ENCODE measurements around the gene MUCL3.
"Not testable (repeated sequence)": the region's sequence is repeated elsewhere in the genome, so short reads cannot be mapped to it uniquely, and the experiment has no call there.

Gene MUCL3

GRCh38 chr6:30939473-30939872, 1.3 kb upstream of the MUCL3 start:
- H3K4me3 ChIP-seq (ENCODE audit: low read depth, low read length): no peak overlapping the region

- no peak overlapping the region for H3K4me3 ChIP-seq (ENCODE audit: low read depth, low read length)
Measured at GRCh38 chr6:30942338-30943060, 1.7 kb downstream of the MUCL3 start.

GRCh38 chr6:30944051-30944450, 3.3 kb downstream of the MUCL3 start:
- no peak overlapping the region for H3K4me3 ChIP-seq (ENCODE audit: low read depth, low read length)

GRCh38 chr6:30945281-30945680, 4.5 kb downstream of the MUCL3 start:
- no peak overlapping the region for H3K4me3 ChIP-seq (ENCODE audit: low read depth, low read length)

- H3K4me3 ChIP-seq (ENCODE audit: low read depth, low read length): no peak overlapping the region
Measured at GRCh38 chr6:30947231-30947630, 6.5 kb downstream of the MUCL3 start.

- no peak overlapping the region for H3K4me3 ChIP-seq (ENCODE audit: low read depth, low read length)
Measured at GRCh38 chr6:30948811-30949210, 8.0 kb downstream of the MUCL3 start.

GRCh38 chr6:30951907-30952469, 11.2 kb downstream of the MUCL3 start:
- H3K4me3 ChIP-seq (ENCODE audit: low read depth, low read length): no peak overlapping the region

GRCh38 chr6:30954631-30955366, 14.0 kb downstream of the MUCL3 start:
- H3K4me3 ChIP-seq (ENCODE audit: low read depth, low read length): peak overlapping the region; percentile 41

GRCh38 chr6:30955367-30956042, 14.7 kb downstream of the MUCL3 start:
- peak overlapping the region; percentile 41 for H3K4me3 ChIP-seq (ENCODE audit: low read depth, low read length)

- no peak overlapping the region for H3K4me3 ChIP-seq (ENCODE audit: low read depth, low read length)
Measured at GRCh38 chr6:30957716-30958115, 16.9 kb downstream of the MUCL3 start.

GRCh38 chr6:30960907-30961673, 20.3 kb downstream of the MUCL3 start:
- no peak overlapping the region for H3K4me3 ChIP-seq (ENCODE audit: low read depth, low read length)

GRCh38 chr6:30962716-30963115, 21.9 kb downstream of the MUCL3 start:
- no peak overlapping the region for H3K4me3 ChIP-seq (ENCODE audit: low read depth, low read length)

GRCh38 chr6:30963641-30964040, 22.9 kb downstream of the MUCL3 start:
- H3K4me3 ChIP-seq (ENCODE audit: low read depth, low read length): no peak overlapping the region

- no peak overlapping the region for H3K4me3 ChIP-seq (ENCODE audit: low read depth, low read length)
Measured at GRCh38 chr6:30964075-30964474, 23.3 kb downstream of the MUCL3 start.

GRCh38 chr6:30965140-30965601, 24.4 kb downstream of the MUCL3 start:
- H3K4me3 ChIP-seq (ENCODE audit: low read depth, low read length): no peak overlapping the region

GRCh38 chr6:30966154-30966553, 25.4 kb downstream of the MUCL3 start:
- no peak overlapping the region for H3K4me3 ChIP-seq (ENCODE audit: low read depth, low read length)

GRCh38 chr6:30969171-30969570, 28.4 kb downstream of the MUCL3 start:
- not testable (repeated sequence) for H3K4me3 ChIP-seq (ENCODE audit: low read depth, low read length)

- no peak overlapping the region for H3K4me3 ChIP-seq (ENCODE audit: low read depth, low read length)
Measured at GRCh38 chr6:30970946-30971345, 30.2 kb downstream of the MUCL3 start.

GRCh38 chr6:30972816-30973215, 32.0 kb downstream of the MUCL3 start:
- H3K4me3 ChIP-seq (ENCODE audit: low read depth, low read length): no peak overlapping the region

- no peak overlapping the region for H3K4me3 ChIP-seq (ENCODE audit: low read depth, low read length)
Measured at GRCh38 chr6:30974490-30975252, 33.9 kb downstream of the MUCL3 start.
